DOHH2 (cell line): ENCODE data around the gene TLE2.
"Not testable (repeated sequence)": the region's sequence is repeated elsewhere in the genome, so short reads cannot be mapped to it uniquely, and the experiment has no call there.

Experiments
- H3F3A ChIP-seq: fragments of 200-600 bp; sonication (generic), shearing (Covaris generic); 2 replicates; pipeline ENCODE4 v1.6.0; 2016; ENCODE audit warnings: antibody characterized with exemption, mild to moderate bottlenecking; ENCODE audit not compliant: control insufficient read depth, insufficient read depth
- H3K27ac ChIP-seq: fragments of 200-600 bp; sonication (generic); 2 replicates; pipeline ENCODE4 v1.5.1; 2014; ENCODE audit warnings: low read depth, mild to moderate bottlenecking, low read length, moderate library complexity
- H3K27me3 ChIP-seq: fragments of 200-600 bp; sonication (generic); 2 replicates; pipeline ENCODE4 v1.6.1; 2014; ENCODE audit warnings: mild to moderate bottlenecking, low read length, mixed read lengths; ENCODE audit not compliant: control insufficient read depth
- H3K36me3 ChIP-seq: fragments of 200-600 bp; sonication (generic); 2 replicates; pipeline ENCODE4 v1.6.1; 2014; ENCODE audit warnings: mild to moderate bottlenecking, low read length, moderate library complexity, mixed read lengths; ENCODE audit not compliant: control insufficient read depth
- H3K4me1 ChIP-seq: fragments of 200-600 bp; sonication (generic); 2 replicates; pipeline ENCODE4 v1.6.1; 2014; ENCODE audit warnings: mild to moderate bottlenecking, low read length, mixed read lengths; ENCODE audit not compliant: control insufficient read depth
- H3K4me2 ChIP-seq: fragments of 200-600 bp; sonication (generic); 2 replicates; pipeline ENCODE4 v1.6.0; 2014; ENCODE audit warnings: mild to moderate bottlenecking, low read length, moderate library complexity
- H3K4me3 ChIP-seq: fragments of 200-600 bp; sonication (generic); 2 replicates; pipeline ENCODE4 v1.5.1; 2014; ENCODE audit warnings: mild to moderate bottlenecking, low read length, mixed read lengths
- H3K79me2 ChIP-seq: fragments of 200-600 bp; sonication (generic); 2 replicates; pipeline ENCODE4 v1.6.1; 2014; ENCODE audit warnings: mild to moderate bottlenecking, low read length, mixed read lengths; ENCODE audit not compliant: control insufficient read depth
- H3K9me2 ChIP-seq: fragments of 200-600 bp; sonication (generic); replicated peaks from 2 replicates; pipeline ENCODE4 v1.6.1; 2014; ENCODE audit warnings: mild to moderate bottlenecking, low read length, mixed read lengths; ENCODE audit not compliant: control insufficient read depth
- H3K9me3 ChIP-seq: fragments of 200-600 bp; sonication (generic); 2 replicates; pipeline ENCODE4 v1.6.1; 2014; ENCODE audit warnings: antibody characterized with exemption, low read length, mixed read lengths; ENCODE audit not compliant: control insufficient read depth, insufficient read depth
- H4K20me1 ChIP-seq: fragments of 200-600 bp; sonication (generic); 2 replicates; pipeline ENCODE4 v1.6.0; 2014; ENCODE audit warnings: low read depth, mild to moderate bottlenecking, antibody characterized with exemption, low read length, moderate library complexity; ENCODE audit not compliant: control insufficient read depth, insufficient read depth
- EZH2phosphoT487 ChIP-seq: fragments of 200-600 bp; sonication (generic); IDR thresholded peaks from 2 replicates; pipeline ENCODE4 v1.6.1; 2017; ENCODE audit warnings: borderline replicate concordance, mild to moderate bottlenecking, antibody characterized with exemption, low read length, moderate library complexity, mixed read lengths
- TF ChIP-seq, protein P1 (sequence below): fragments of 200-600 bp; sonication (generic); IDR thresholded peaks from one replicate; pipeline ENCODE4 v1.5.1; 2014; ENCODE audit warnings: antibody characterized with exemption, mild to moderate bottlenecking, low read depth, low read length; ENCODE audit not compliant: poor library complexity, severe bottlenecking

Gene TLE2

DNA sequence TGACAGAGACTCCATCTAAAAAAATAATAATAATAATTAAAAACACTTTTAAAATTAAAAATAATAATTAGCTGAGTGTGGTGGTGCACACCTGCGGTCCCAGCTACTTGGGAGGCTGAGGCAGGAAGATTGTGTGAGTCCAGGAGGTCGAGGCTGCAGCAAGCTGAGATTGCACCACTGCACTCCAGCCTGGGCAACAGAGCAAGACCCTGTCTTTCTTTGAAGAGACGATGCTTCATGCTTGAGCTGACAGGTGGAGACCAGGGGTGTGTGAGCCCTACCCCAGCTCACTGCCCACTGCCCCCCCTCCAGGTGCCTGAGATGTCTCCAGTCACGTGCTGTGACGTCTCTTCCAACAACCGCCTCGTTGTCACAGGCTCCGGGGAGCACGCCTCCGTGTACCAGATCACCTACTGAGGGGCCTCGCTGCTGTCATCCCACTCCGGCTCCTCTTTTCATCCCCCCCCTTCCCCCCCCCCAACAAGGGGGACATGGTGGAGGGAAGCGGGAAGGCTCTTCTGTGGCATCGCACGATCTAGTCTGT, 34.4 kb downstream of the TLE2 start:
- H3K4me3 ChIP-seq: no peak overlapping the region
- no peaks in the 10 kb centered on the region for H3K9me2 ChIP-seq
- no peaks in the 10 kb centered on the region for H3F3A ChIP-seq
- no peak overlapping the region for H3K27ac ChIP-seq
- TF ChIP-seq EZH2phosphoT487: no peak
- TF ChIP-seq, protein P1, sequence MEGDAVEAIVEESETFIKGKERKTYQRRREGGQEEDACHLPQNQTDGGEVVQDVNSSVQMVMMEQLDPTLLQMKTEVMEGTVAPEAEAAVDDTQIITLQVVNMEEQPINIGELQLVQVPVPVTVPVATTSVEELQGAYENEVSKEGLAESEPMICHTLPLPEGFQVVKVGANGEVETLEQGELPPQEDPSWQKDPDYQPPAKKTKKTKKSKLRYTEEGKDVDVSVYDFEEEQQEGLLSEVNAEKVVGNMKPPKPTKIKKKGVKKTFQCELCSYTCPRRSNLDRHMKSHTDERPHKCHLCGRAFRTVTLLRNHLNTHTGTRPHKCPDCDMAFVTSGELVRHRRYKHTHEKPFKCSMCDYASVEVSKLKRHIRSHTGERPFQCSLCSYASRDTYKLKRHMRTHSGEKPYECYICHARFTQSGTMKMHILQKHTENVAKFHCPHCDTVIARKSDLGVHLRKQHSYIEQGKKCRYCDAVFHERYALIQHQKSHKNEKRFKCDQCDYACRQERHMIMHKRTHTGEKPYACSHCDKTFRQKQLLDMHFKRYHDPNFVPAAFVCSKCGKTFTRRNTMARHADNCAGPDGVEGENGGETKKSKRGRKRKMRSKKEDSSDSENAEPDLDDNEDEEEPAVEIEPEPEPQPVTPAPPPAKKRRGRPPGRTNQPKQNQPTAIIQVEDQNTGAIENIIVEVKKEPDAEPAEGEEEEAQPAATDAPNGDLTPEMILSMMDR: no peak
- no peak overlapping the region for H3K4me2 ChIP-seq
- H3K79me2 ChIP-seq: no peaks in the 10 kb centered on the region
- no peaks in the 10 kb centered on the region for H4K20me1 ChIP-seq
- H3K27me3 ChIP-seq: no peaks in the 10 kb centered on the region
- H3K9me3 ChIP-seq: no peaks in the 10 kb centered on the region
- no peaks in the 10 kb centered on the region for H3K4me1 ChIP-seq
- H3K36me3 ChIP-seq: no peaks in the 10 kb centered on the region

DNA sequence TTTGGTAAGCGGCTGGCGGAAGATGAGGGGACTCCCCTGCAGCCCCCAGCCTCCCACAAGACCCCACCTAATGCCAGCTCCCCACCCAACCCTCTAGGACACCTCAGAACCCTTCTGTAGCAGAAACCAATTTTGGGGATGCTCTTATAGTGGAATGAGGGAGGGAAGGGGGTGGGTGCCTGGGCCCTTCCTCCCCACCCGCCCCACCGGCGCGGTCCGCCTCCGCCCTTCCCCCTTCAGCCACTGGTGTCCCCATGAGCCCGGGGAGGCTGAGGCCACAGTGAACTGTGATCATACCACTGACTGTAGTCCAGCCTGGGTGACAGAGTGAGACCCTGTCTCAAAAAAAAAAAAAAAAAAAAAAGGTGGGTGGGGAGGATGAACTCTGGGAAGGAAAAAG, 35.5 kb downstream of the TLE2 start:
- Histone ChIP-seq H3K9me2 (no peaks in the 10 kb centered on the region), H3K4me1 (no peaks in the 10 kb centered on the region), H3K27ac (no peak overlapping the region), H3K4me3 (no peak overlapping the region), H3K79me2 (no peaks in the 10 kb centered on the region), H3K36me3 (no peaks in the 10 kb centered on the region), H3K9me3 (no peaks in the 10 kb centered on the region), H4K20me1 (no peaks in the 10 kb centered on the region), H3F3A (no peaks in the 10 kb centered on the region), H3K27me3 (no peaks in the 10 kb centered on the region), H3K4me2 (no peak overlapping the region)
- TF ChIP-seq, protein P1: no peak
- TF ChIP-seq EZH2phosphoT487: no peak

DNA sequence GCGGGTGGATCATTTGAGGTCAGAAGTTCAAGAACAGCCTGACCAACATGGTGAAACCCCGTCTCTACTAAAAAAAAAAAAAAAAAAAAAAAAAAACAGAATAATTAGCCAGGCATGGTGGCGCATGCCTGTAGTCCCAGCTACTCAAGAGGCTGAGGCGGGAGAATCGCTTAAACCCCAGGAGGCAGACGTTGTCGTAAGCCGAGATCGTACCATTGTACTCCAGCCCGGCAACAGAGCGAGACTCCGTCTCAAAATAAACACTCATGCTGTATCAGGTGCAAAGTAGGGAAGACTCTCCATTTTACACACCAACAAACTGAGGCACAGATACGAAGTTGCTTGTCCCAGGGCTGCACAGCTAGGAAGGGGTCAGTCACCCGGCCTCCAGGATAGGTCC, 36.1 kb downstream of the TLE2 start:
- Histone ChIP-seq H3K9me2 (no peaks in the 10 kb centered on the region), H3K4me3 (no peak overlapping the region), H3K79me2 (no peaks in the 10 kb centered on the region), H4K20me1 (no peaks in the 10 kb centered on the region), H3K9me3 (no peaks in the 10 kb centered on the region), H3K27ac (no peak overlapping the region), H3K4me2 (no peak overlapping the region), H3K4me1 (no peaks in the 10 kb centered on the region), H3K27me3 (no peaks in the 10 kb centered on the region), H3K36me3 (no peaks in the 10 kb centered on the region), H3F3A (no peaks in the 10 kb centered on the region)
- no peak for TF ChIP-seq EZH2phosphoT487
- TF ChIP-seq, protein P1: no peak

DNA sequence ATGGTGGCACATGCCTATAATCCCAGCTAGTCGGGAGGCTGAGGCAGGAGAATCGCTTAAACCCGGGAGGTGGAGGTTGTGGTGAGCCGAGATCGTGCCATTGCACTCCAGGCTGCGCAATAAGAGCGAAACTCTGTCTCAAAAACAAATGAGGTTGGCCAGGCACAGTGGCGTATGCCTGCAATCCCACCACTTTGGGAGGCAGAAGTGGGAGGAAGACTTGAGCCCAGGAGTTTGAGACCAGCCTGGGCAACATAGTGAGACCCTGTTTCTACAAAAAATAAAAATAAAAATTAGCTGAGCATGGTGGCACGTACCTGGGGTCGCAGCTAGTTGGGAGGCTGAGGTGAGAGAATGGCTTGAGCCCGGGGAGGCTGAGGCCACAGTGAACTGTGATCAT, 36.7 kb downstream of the TLE2 start:
- not testable (repeated sequence) for H3K27me3 ChIP-seq, H3K4me3 ChIP-seq, H3K36me3 ChIP-seq, H3F3A ChIP-seq, H3K9me2 ChIP-seq, H3K27ac ChIP-seq, H3K4me1 ChIP-seq, H3K4me2 ChIP-seq, H3K79me2 ChIP-seq, H3K9me3 ChIP-seq, H4K20me1 ChIP-seq
